Endodermal cell (in vitro differentiated cells): ENCODE data around the gene MAPK8IP3. TPM values are rescaled to one million over a fixed set of nuclear protein-coding genes. Genes with fewer than 3 reads are reported as not detected.
A peak's percentile ranks its signal among the peaks of the same experiment; 100 is the strongest.

ENCODE experiments used
- DNase-seq: peaks from one replicate; pipeline ENCODE4 v3.0.0-alpha.2; 2017
- H3K27ac ChIP-seq: 2 replicates; pipeline ENCODE4 v1.5.1; 2013; ENCODE audit warnings: mild to moderate bottlenecking, low read depth, low read length, moderate library complexity
- H3K27me3 ChIP-seq: 2 replicates; pipeline ENCODE4 v1.6.1; 2013; ENCODE audit warnings: mild to moderate bottlenecking, low read length, moderate library complexity; ENCODE audit not compliant: insufficient read depth, control insufficient read depth, poor library complexity, severe bottlenecking
- H3K36me3 ChIP-seq: 2 replicates; pipeline ENCODE4 v1.7.0; 2013; ENCODE audit warnings: mild to moderate bottlenecking, low read length, moderate library complexity; ENCODE audit not compliant: control insufficient read depth, insufficient read depth
- H3K4me1 ChIP-seq: one replicate; pipeline ENCODE4 v1.7.0; 2013; ENCODE audit warnings: low read length; ENCODE audit not compliant: control insufficient read depth, insufficient read depth
- H3K4me3 ChIP-seq: 2 replicates; pipeline ENCODE4 v1.5.1; 2013; ENCODE audit warnings: mild to moderate bottlenecking, low read length, moderate library complexity
- H3K9ac ChIP-seq: 2 replicates; pipeline ENCODE4 v1.6.1; 2013; ENCODE audit warnings: mild to moderate bottlenecking, low read length, moderate library complexity; ENCODE audit not compliant: poor library complexity, severe bottlenecking; ENCODE audit errors: extremely low read depth
- H3K9me3 ChIP-seq: 2 replicates; pipeline ENCODE4 v1.6.1; 2013; ENCODE audit warnings: mild to moderate bottlenecking, low read length, moderate library complexity; ENCODE audit not compliant: control insufficient read depth
- H3K27ac Mint-ChIP-seq: 2 replicates; pipeline ENCODE4 v1.8.0; 2020; ENCODE audit warnings: mixed read lengths
- H3K27me3 Mint-ChIP-seq: 2 replicates; pipeline ENCODE4 v1.8.0; 2021; ENCODE audit warnings: mild to moderate bottlenecking, mixed read lengths; ENCODE audit not compliant: insufficient read depth
- H3K36me3 Mint-ChIP-seq: 2 replicates; pipeline ENCODE4 v1.8.0; 2020; ENCODE audit warnings: low read depth, mixed read lengths
- H3K4me1 Mint-ChIP-seq: 2 replicates; pipeline ENCODE4 v1.8.0; 2020; ENCODE audit warnings: mixed read lengths
- H3K4me3 Mint-ChIP-seq: 2 replicates; pipeline ENCODE4 v1.8.0; 2020; ENCODE audit warnings: mild to moderate bottlenecking, moderate library complexity, mixed read lengths
- H3K9me3 Mint-ChIP-seq: 2 replicates; pipeline ENCODE4 v1.8.0; 2020; ENCODE audit warnings: mild to moderate bottlenecking, mixed read lengths
- WGBS, 2 experiments: methylation state at CpG; one replicate each; pipeline versions ENCODE4 v1.1.5 to v1.1.7; 2013; ENCODE audit warnings: missing lambda C conversion rate in 2 of 2, mixed read lengths in 1 of 2; ENCODE audit not compliant: insufficient coverage in 1 of 2, insufficient read length in 1 of 2; 5-methylcytosine and 5-hydroxymethylcytosine counted together
- total RNA-seq, 2 donors: library from RNA; stranded (reverse); fragmentation: NEBNext Ultra II Directional in 1 of 2; extraction: Animal tissue kit (Norgen Biotek cat#: 25700) in 1 of 2; gene quantifications; 2 replicates in 1 of 2; 3 replicates in 1 of 2; pipeline ENCODE4 v1.2.1, GENCODE V29; 2021
- TF ChIP-seq, protein P1 (sequence below): fragments of 200-600 bp; sonication (generic); conservative IDR thresholded peaks from 2 replicates; pipeline ENCODE4 v1.5.0; 2021; ENCODE audit warnings: antibody characterized with exemption, mild to moderate bottlenecking

MAPK8IP3 gene
- total RNA-seq, 2 donors from 2014 or later: 76.0 to 84.0 TPM

DNA sequence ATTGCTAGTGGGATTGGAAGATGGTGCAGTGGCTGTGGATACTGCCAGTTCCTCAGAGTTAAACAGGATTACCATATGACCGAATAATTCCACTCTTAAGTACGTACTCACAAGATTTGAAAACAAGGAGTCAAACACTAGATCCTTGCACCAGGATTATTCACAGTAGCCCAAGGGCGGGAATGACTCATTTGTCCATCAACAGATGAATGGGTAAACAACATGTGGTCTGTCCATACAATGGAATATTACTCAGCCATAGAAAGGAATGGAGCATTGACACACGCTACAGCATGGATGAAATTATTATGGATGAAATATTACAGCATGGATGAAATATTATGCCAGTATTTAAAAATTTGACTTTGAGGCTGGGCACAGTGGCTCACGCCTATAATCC is 9.1 kb upstream of the MAPK8IP3 start:
- Histone ChIP-seq H3K27ac (no peak overlapping the region), H3K36me3 (peaks cover 98% of the 10 kb centered on the region), H3K4me1 (no peaks in the 10 kb centered on the region), H3K9me3 (no peaks in the 10 kb centered on the region), H3K9ac (no peak overlapping the region), H3K4me3 (no peak overlapping the region), H3K27me3 (no peaks in the 10 kb centered on the region)
- Mint-ChIP-seq H3K27ac (no peak overlapping the region), H3K4me1 (no peaks in the 10 kb centered on the region), H3K9me3 (no peaks in the 10 kb centered on the region), H3K36me3 (peaks cover 96% of the 10 kb centered on the region), H3K27me3 (no peaks in the 10 kb centered on the region), H3K4me3 (no peak overlapping the region)
- no peak for DNase-seq
- TF ChIP-seq, protein P1, sequence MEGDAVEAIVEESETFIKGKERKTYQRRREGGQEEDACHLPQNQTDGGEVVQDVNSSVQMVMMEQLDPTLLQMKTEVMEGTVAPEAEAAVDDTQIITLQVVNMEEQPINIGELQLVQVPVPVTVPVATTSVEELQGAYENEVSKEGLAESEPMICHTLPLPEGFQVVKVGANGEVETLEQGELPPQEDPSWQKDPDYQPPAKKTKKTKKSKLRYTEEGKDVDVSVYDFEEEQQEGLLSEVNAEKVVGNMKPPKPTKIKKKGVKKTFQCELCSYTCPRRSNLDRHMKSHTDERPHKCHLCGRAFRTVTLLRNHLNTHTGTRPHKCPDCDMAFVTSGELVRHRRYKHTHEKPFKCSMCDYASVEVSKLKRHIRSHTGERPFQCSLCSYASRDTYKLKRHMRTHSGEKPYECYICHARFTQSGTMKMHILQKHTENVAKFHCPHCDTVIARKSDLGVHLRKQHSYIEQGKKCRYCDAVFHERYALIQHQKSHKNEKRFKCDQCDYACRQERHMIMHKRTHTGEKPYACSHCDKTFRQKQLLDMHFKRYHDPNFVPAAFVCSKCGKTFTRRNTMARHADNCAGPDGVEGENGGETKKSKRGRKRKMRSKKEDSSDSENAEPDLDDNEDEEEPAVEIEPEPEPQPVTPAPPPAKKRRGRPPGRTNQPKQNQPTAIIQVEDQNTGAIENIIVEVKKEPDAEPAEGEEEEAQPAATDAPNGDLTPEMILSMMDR: no peak
- 89 to 96% methylated on average over 5 of the region's 5 CpGs for WGBS, 2 experiments

DNA sequence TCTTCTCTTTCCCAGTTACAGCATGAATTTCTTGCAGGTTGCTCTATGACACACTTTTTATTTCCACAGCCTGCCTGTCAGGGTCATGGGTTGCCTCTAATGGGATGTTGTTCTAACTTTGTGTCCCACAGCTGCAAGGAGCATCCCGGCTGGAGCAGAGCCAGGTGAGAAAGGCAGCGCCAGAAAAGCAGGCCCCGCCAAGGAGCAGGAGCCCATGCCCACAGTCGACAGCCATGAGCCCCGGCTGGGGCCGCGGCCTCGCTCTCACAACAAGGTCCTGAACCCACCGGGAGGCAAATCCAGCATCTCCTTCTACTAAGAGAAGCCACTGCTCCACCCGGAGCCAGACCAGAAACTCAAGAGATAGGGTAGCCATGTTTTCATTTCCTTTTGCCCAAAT is 7.3 kb upstream of the MAPK8IP3 start:
- 94 to 100% methylated on average over 7 to 10 of the region's 10 CpGs for WGBS, 2 experiments
- Mint-ChIP-seq H3K9me3 (no peaks in the 10 kb centered on the region), H3K4me1 (no peaks in the 10 kb centered on the region), H3K36me3 (peaks cover 95% of the 10 kb centered on the region), H3K27ac (no peak overlapping the region), H3K27me3 (no peaks in the 10 kb centered on the region), H3K4me3 (no peak overlapping the region)
- Histone ChIP-seq H3K9me3 (no peaks in the 10 kb centered on the region), H3K27ac (no peak overlapping the region), H3K27me3 (no peaks in the 10 kb centered on the region), H3K9ac (no peak overlapping the region), H3K4me3 (no peak overlapping the region), H3K36me3 (peaks cover 98% of the 10 kb centered on the region), H3K4me1 (no peaks in the 10 kb centered on the region)
- TF ChIP-seq, protein P1: no peak
- no peak for DNase-seq

DNA sequence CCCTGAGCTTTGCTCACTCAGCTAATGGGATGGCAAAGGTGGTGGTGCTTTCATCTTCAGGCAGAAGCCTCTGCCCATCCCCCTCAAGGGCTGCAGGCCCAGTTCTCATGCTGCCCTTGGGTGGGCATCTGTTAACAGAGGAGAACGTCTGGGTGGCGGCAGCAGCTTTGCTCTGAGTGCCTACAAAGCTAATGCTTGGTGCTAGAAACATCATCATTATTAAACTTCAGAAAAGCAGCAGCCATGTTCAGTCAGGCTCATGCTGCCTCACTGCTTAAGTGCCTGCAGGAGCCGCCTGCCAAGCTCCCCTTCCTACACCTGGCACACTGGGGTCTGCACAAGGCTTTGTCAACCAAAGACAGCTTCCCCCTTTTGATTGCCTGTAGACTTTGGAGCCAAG is 5.7 kb upstream of the MAPK8IP3 start:
- TF ChIP-seq, protein P1: no peak
- no peak overlapping the region for H3K27ac ChIP-seq
- Mint-ChIP-seq H3K4me1 (no peaks in the 10 kb centered on the region), H3K4me3 (no peak overlapping the region), H3K27ac (peak overlapping the region; percentile 6), H3K27me3 (no peaks in the 10 kb centered on the region), H3K9me3 (no peaks in the 10 kb centered on the region), H3K36me3 (peaks cover 80% of the 10 kb centered on the region)
- 92 to 96% methylated on average over 2 to 3 of the region's 3 CpGs for WGBS, 2 experiments
- peaks cover 84% of the 10 kb centered on the region for H3K36me3 ChIP-seq
- no peak for DNase-seq
- no peaks in the 10 kb centered on the region for H3K27me3 ChIP-seq
- no peak overlapping the region for H3K4me3 ChIP-seq
- H3K9me3 ChIP-seq: no peaks in the 10 kb centered on the region
- H3K9ac ChIP-seq: no peak overlapping the region
- no peaks in the 10 kb centered on the region for H3K4me1 ChIP-seq
